ENCODE measurements around the gene LRP1B.

The LRP1B gene

GRCh38 chr2:141711627-141712026 lies 419.2 kb downstream of the LRP1B start:
- H3K27ac Mint-ChIP-seq, result peak overlapping the region; percentile 30 to 58 (median 55)
- no peak overlapping the region for H3K4me3 Mint-ChIP-seq
- H3K9me3 Mint-ChIP-seq, result no peaks in the 10 kb centered on the region
- H3K36me3 Mint-ChIP-seq (ENCODE audit: low read depth), result no peaks in the 10 kb centered on the region
- H3K4me1 Mint-ChIP-seq, result peaks cover 24% of the 10 kb centered on the region
- TF ChIP-seq CTCF (IDR thresholded peaks at IDR 0.05; ENCODE audit: unreplicated experiment in 3 of 3), result no peak
- H3K27me3 Mint-ChIP-seq (ENCODE audit: low read depth), result no peaks in the 10 kb centered on the region

- Mint-ChIP-seq H3K36me3 (ENCODE audit: low read depth) (no peaks in the 10 kb centered on the region), H3K9me3 (no peaks in the 10 kb centered on the region), H3K4me1 (peaks cover 28% of the 10 kb centered on the region), H3K4me3 (no peak overlapping the region), H3K27ac (peak overlapping the region in 1 of 3 experiments; percentile 30), H3K27me3 (ENCODE audit: low read depth) (no peaks in the 10 kb centered on the region)
- no peak for TF ChIP-seq CTCF (IDR thresholded peaks at IDR 0.05; ENCODE audit: unreplicated experiment in 3 of 3)
Observed at GRCh38 chr2:141710589-141711239, 420.1 kb downstream of the LRP1B start.

GRCh38 chr2:141709756-141710155 lies 421.1 kb downstream of the LRP1B start:
- TF ChIP-seq CTCF (IDR thresholded peaks at IDR 0.05; ENCODE audit: unreplicated experiment in 3 of 3), result no peak
- Mint-ChIP-seq H3K9me3 (no peaks in the 10 kb centered on the region), H3K36me3 (ENCODE audit: low read depth) (no peaks in the 10 kb centered on the region)

GRCh38 chr2:141707486-141707885 lies 423.3 kb downstream of the LRP1B start:
- H3K4me3 Mint-ChIP-seq, result no peak overlapping the region
- H3K9me3 Mint-ChIP-seq, result no peaks in the 10 kb centered on the region
- no peak for TF ChIP-seq CTCF (IDR thresholded peaks at IDR 0.05; ENCODE audit: unreplicated experiment in 3 of 3)
- H3K36me3 Mint-ChIP-seq (ENCODE audit: low read depth), result no peaks in the 10 kb centered on the region
- H3K4me1 Mint-ChIP-seq, result peaks cover 16% of the 10 kb centered on the region
- no peaks in the 10 kb centered on the region for H3K27me3 Mint-ChIP-seq (ENCODE audit: low read depth)
- no peak overlapping the region for H3K27ac Mint-ChIP-seq

More at GRCh38 chr2:141709756-141710155, 421.1 kb downstream of the LRP1B start:
- H3K27me3 Mint-ChIP-seq (ENCODE audit: low read depth), result no peaks in the 10 kb centered on the region
- peaks cover 27% of the 10 kb centered on the region for H3K4me1 Mint-ChIP-seq
- no peak overlapping the region for H3K27ac Mint-ChIP-seq
- H3K4me3 Mint-ChIP-seq, result no peak overlapping the region

GRCh38 chr2:141704541-141704940 lies 426.3 kb downstream of the LRP1B start:
- TF ChIP-seq CTCF (IDR thresholded peaks at IDR 0.05; ENCODE audit: unreplicated experiment in 3 of 3), result no peak
- no peaks in the 10 kb centered on the region for H3K36me3 Mint-ChIP-seq (ENCODE audit: low read depth)

GRCh38 chr2:141703501-141703900 lies 427.3 kb downstream of the LRP1B start:
- peaks cover 4% of the 10 kb centered on the region for H3K4me1 Mint-ChIP-seq
- no peaks in the 10 kb centered on the region for H3K36me3 Mint-ChIP-seq (ENCODE audit: low read depth)
- TF ChIP-seq CTCF (IDR thresholded peaks at IDR 0.05; ENCODE audit: unreplicated experiment in 3 of 3), result no peak
- H3K27ac Mint-ChIP-seq, result no peak overlapping the region
- H3K27me3 Mint-ChIP-seq (ENCODE audit: low read depth), result no peaks in the 10 kb centered on the region
- H3K4me3 Mint-ChIP-seq, result no peak overlapping the region
- H3K9me3 Mint-ChIP-seq, result no peaks in the 10 kb centered on the region

More at GRCh38 chr2:141704541-141704940, 426.3 kb downstream of the LRP1B start:
- Mint-ChIP-seq H3K4me3 (no peak overlapping the region), H3K27me3 (ENCODE audit: low read depth) (no peaks in the 10 kb centered on the region), H3K9me3 (no peaks in the 10 kb centered on the region), H3K27ac (no peak overlapping the region), H3K4me1 (peaks cover 4% of the 10 kb centered on the region)

All from nephron (organoid).